Activated naive CD8-positive, alpha-beta T cell (primary cell): ENCODE data around the gene MPHOSPH9.

Source experiments
- H3K27ac Mint-ChIP-seq: one replicate; pipeline ENCODE4 v1.8.0; 2021; ENCODE audit warnings: mixed read lengths
- H3K27me3 Mint-ChIP-seq: one replicate; pipeline ENCODE4 v1.8.0; 2021; ENCODE audit warnings: mixed read lengths
- H3K36me3 Mint-ChIP-seq: one replicate; pipeline ENCODE4 v1.8.0; 2021; ENCODE audit warnings: mixed read lengths
- H3K4me1 Mint-ChIP-seq: one replicate; pipeline ENCODE4 v1.8.0; 2021; ENCODE audit warnings: low read depth, mixed read lengths
- H3K4me3 Mint-ChIP-seq: one replicate; pipeline ENCODE4 v1.8.0; 2021; ENCODE audit warnings: mild to moderate bottlenecking, mixed read lengths
- H3K9me3 Mint-ChIP-seq: one replicate; pipeline ENCODE4 v1.8.0; 2021; ENCODE audit warnings: low read depth, mixed read lengths

The MPHOSPH9 gene

GRCh38 chr12:123232807-123233504, at the start of gene MPHOSPH9, which contains the start of gene MTRFR:
MPHOSPH9 (minus strand) TSS chr12:123233141; CDS start chr12:123230364, 2,777 bp downstream.
MTRFR (plus strand) TSS chr12:123233436; CDS start chr12:123253675, 20,239 bp downstream.
- peak within 1 kb of the TSS; percentile 100 for H3K4me3 Mint-ChIP-seq
- H3K4me1 Mint-ChIP-seq = peaks cover 72% of the 10 kb centered on the region
- H3K9me3 Mint-ChIP-seq = no peaks in the 10 kb centered on the region
- H3K27me3 Mint-ChIP-seq = no peaks in the 10 kb centered on the region
- peak within 1 kb of the TSS; percentile 99 for H3K27ac Mint-ChIP-seq
- no peaks in the 10 kb centered on the region for H3K36me3 Mint-ChIP-seq

GRCh38 chr12:123282111-123282510, 49.2 kb upstream of the MPHOSPH9 start:
- H3K27me3 Mint-ChIP-seq = no peaks in the 10 kb centered on the region
- H3K4me1 Mint-ChIP-seq = peaks cover 3% of the 10 kb centered on the region
- no peak overlapping the region for H3K4me3 Mint-ChIP-seq
- no peak overlapping the region for H3K27ac Mint-ChIP-seq
- H3K36me3 Mint-ChIP-seq = no peaks in the 10 kb centered on the region
- no peaks in the 10 kb centered on the region for H3K9me3 Mint-ChIP-seq

- no peaks in the 10 kb centered on the region for H3K9me3 Mint-ChIP-seq
Observed at GRCh38 chr12:123280971-123281370, 48.0 kb upstream of the MPHOSPH9 start.

GRCh38 chr12:123278101-123278627, 45.2 kb upstream of the MPHOSPH9 start:
- peaks cover 3% of the 10 kb centered on the region for H3K4me1 Mint-ChIP-seq
- no peaks in the 10 kb centered on the region for H3K36me3 Mint-ChIP-seq
- no peaks in the 10 kb centered on the region for H3K27me3 Mint-ChIP-seq
- no peaks in the 10 kb centered on the region for H3K9me3 Mint-ChIP-seq
- H3K4me3 Mint-ChIP-seq = no peak overlapping the region
- H3K27ac Mint-ChIP-seq = peak overlapping the region; percentile 3

More at GRCh38 chr12:123280971-123281370, 48.0 kb upstream of the MPHOSPH9 start:
- Mint-ChIP-seq H3K27ac (no peak overlapping the region), H3K4me3 (no peak overlapping the region), H3K27me3 (no peaks in the 10 kb centered on the region), H3K4me1 (peaks cover 3% of the 10 kb centered on the region), H3K36me3 (no peaks in the 10 kb centered on the region)

GRCh38 chr12:123273166-123273565, 40.2 kb upstream of the MPHOSPH9 start:
- Mint-ChIP-seq H3K27ac (peak overlapping the region; percentile 46), H3K9me3 (no peaks in the 10 kb centered on the region), H3K4me3 (peak overlapping the region; percentile 77), H3K36me3 (no peaks in the 10 kb centered on the region), H3K27me3 (no peaks in the 10 kb centered on the region), H3K4me1 (peaks cover 24% of the 10 kb centered on the region)

- H3K36me3 Mint-ChIP-seq = no peaks in the 10 kb centered on the region
- no peak overlapping the region for H3K27ac Mint-ChIP-seq
- H3K4me1 Mint-ChIP-seq = peaks cover 25% of the 10 kb centered on the region
- H3K27me3 Mint-ChIP-seq = no peaks in the 10 kb centered on the region
- no peaks in the 10 kb centered on the region for H3K9me3 Mint-ChIP-seq
- H3K4me3 Mint-ChIP-seq = no peak overlapping the region
Observed at GRCh38 chr12:123271001-123271668, 38.2 kb upstream of the MPHOSPH9 start.

- Mint-ChIP-seq H3K4me3 (peak overlapping the region; percentile 91), H3K27ac (peak overlapping the region; percentile 81), H3K27me3 (no peaks in the 10 kb centered on the region), H3K9me3 (no peaks in the 10 kb centered on the region), H3K36me3 (no peaks in the 10 kb centered on the region), H3K4me1 (peaks cover 25% of the 10 kb centered on the region)
Observed at GRCh38 chr12:123270214-123271000, 37.5 kb upstream of the MPHOSPH9 start.

- H3K36me3 Mint-ChIP-seq = no peaks in the 10 kb centered on the region
- peak overlapping the region; percentile 81 for H3K27ac Mint-ChIP-seq
Observed at GRCh38 chr12:123269896-123270213, 36.9 kb upstream of the MPHOSPH9 start.

GRCh38 chr12:123269395-123269892, 36.5 kb upstream of the MPHOSPH9 start:
- Mint-ChIP-seq H3K4me3 (peak overlapping the region; percentile 91), H3K27ac (peak overlapping the region; percentile 41)

More at GRCh38 chr12:123269896-123270213, 36.9 kb upstream of the MPHOSPH9 start:
- H3K4me3 Mint-ChIP-seq = peak overlapping the region; percentile 91
- H3K4me1 Mint-ChIP-seq = peaks cover 25% of the 10 kb centered on the region
- no peaks in the 10 kb centered on the region for H3K9me3 Mint-ChIP-seq
- no peaks in the 10 kb centered on the region for H3K27me3 Mint-ChIP-seq

GRCh38 chr12:123268850-123269249, 35.9 kb upstream of the MPHOSPH9 start:
- no peaks in the 10 kb centered on the region for H3K9me3 Mint-ChIP-seq
- no peaks in the 10 kb centered on the region for H3K36me3 Mint-ChIP-seq
- peak overlapping the region; percentile 91 for H3K4me3 Mint-ChIP-seq
- H3K4me1 Mint-ChIP-seq = peaks cover 25% of the 10 kb centered on the region
- H3K27me3 Mint-ChIP-seq = no peaks in the 10 kb centered on the region
- H3K27ac Mint-ChIP-seq = peak overlapping the region; percentile 41

More at GRCh38 chr12:123269395-123269892, 36.5 kb upstream of the MPHOSPH9 start:
- Mint-ChIP-seq H3K4me1 (peaks cover 25% of the 10 kb centered on the region), H3K27me3 (no peaks in the 10 kb centered on the region), H3K9me3 (no peaks in the 10 kb centered on the region), H3K36me3 (no peaks in the 10 kb centered on the region)

- Mint-ChIP-seq H3K4me3 (peak overlapping the region; percentile 64), H3K36me3 (no peaks in the 10 kb centered on the region), H3K4me1 (peaks cover 25% of the 10 kb centered on the region), H3K27ac (peak overlapping the region; percentile 80), H3K9me3 (no peaks in the 10 kb centered on the region), H3K27me3 (no peaks in the 10 kb centered on the region)
Observed at GRCh38 chr12:123267991-123268843, 35.3 kb upstream of the MPHOSPH9 start.

GRCh38 chr12:123267335-123267920, 34.5 kb upstream of the MPHOSPH9 start:
- H3K4me1 Mint-ChIP-seq = peaks cover 25% of the 10 kb centered on the region
- H3K4me3 Mint-ChIP-seq = peak overlapping the region; percentile 64
- no peaks in the 10 kb centered on the region for H3K9me3 Mint-ChIP-seq
- no peaks in the 10 kb centered on the region for H3K27me3 Mint-ChIP-seq
- no peaks in the 10 kb centered on the region for H3K36me3 Mint-ChIP-seq
- no peak overlapping the region for H3K27ac Mint-ChIP-seq

GRCh38 chr12:123266679-123267277, 33.8 kb upstream of the MPHOSPH9 start:
- no peak overlapping the region for H3K4me3 Mint-ChIP-seq
- peak overlapping the region; percentile 28 for H3K27ac Mint-ChIP-seq
- no peaks in the 10 kb centered on the region for H3K36me3 Mint-ChIP-seq
- H3K27me3 Mint-ChIP-seq = no peaks in the 10 kb centered on the region
- H3K4me1 Mint-ChIP-seq = peaks cover 22% of the 10 kb centered on the region
- no peaks in the 10 kb centered on the region for H3K9me3 Mint-ChIP-seq
